Heart right ventricle (tissue), 16 donors: ENCODE data around the gene CRYBG1. TPM values are rescaled to one million over a fixed set of nuclear protein-coding genes. Genes with fewer than 3 reads are reported as not detected.

Source experiments
- ATAC-seq, 8 donors: fragments of 200-7000 bp; cut with Tn5 transposase; one replicate each; pipeline ENCODE4 v1.9.1; 2020; ENCODE audit warnings: mild to moderate bottlenecking in 8 of 8, moderate library complexity in 8 of 8, moderate number of reproducible peaks in 1 of 8
- DNase-seq, 2 donors: peaks; one replicate each; pipeline ENCODE4 v3.0.0-alpha.2; 2020
- H3K27ac ChIP-seq, 10 donors: fragments of 200-600 bp; sonication (generic) in 2 of 10; one replicate each; pipeline versions ENCODE4 v1.5.0 to v1.8.0; 2020 to 2022; ENCODE audit warnings: mild to moderate bottlenecking in 3 of 10
- H3K27me3 ChIP-seq, 7 donors: fragments of 200-600 bp; one replicate each; pipeline ENCODE4 v1.8.0; 2021 to 2022; ENCODE audit warnings: mild to moderate bottlenecking in 2 of 7
- H3K36me3 ChIP-seq, 9 donors: fragments of 200-600 bp; sonication (generic) in 1 of 9; one replicate each; pipeline versions ENCODE4 v1.5.0 to v1.8.0; 2020 to 2022; ENCODE audit warnings: mild to moderate bottlenecking in 2 of 9
- H3K4me1 ChIP-seq, 9 donors: fragments of 200-600 bp; sonication (generic) in 1 of 9; one replicate each; pipeline versions ENCODE4 v1.5.0 to v1.8.0; 2020 to 2022; ENCODE audit warnings: mild to moderate bottlenecking in 4 of 9
- H3K4me3 ChIP-seq, 10 donors: fragments of 200-600 bp; sonication (generic) in 2 of 10; one replicate each; pipeline versions ENCODE4 v1.5.0 to v1.8.0; 2020 to 2022; ENCODE audit warnings: mild to moderate bottlenecking in 7 of 10, moderate library complexity in 2 of 10
- H3K9me3 ChIP-seq, 11 donors: fragments of 200-600 bp in 10 of 11; sonication (generic) in 2 of 11; one replicate each; pipeline versions ENCODE4 v1.5.0 to v1.8.0; 2013 to 2022; ENCODE audit warnings: mild to moderate bottlenecking in 2 of 11, control low read depth in 1 of 11, moderate library complexity in 1 of 11
- CTCF ChIP-seq, 9 donors: fragments of 200-600 bp; sonication (generic) in 2 of 9; IDR thresholded peaks; one replicate each; pipeline versions ENCODE4 v1.5.0 to v1.8.0; 2021 to 2022; ENCODE audit warnings: antibody characterized with exemption in 9 of 9, mild to moderate bottlenecking in 5 of 9, moderate library complexity in 1 of 9
- WGBS, 2 donors: extraction: QIAGEN DNeasy Blood & Tissue Kit; methylation state at CpG; one replicate each; pipeline ENCODE4 v1.1.7; 2013; ENCODE audit warnings: inconsistent platforms in 1 of 2; 5-methylcytosine and 5-hydroxymethylcytosine counted together
- intact Hi-C, 10 donors: fragments of 100-400 bp; cut with DNase I; formaldehyde crosslinking; loops; one replicate each; pipeline versions ENCODE4 v1.11.1 to v1.14.2; 2022
- polyA plus RNA-seq, 2 donors: library from polyadenylated mRNA; stranded (reverse); fragments of 200-250 nt; gene quantifications; one replicate each; pipeline ENCODE4 v1.2.3, GENCODE V29; 2013
- total RNA-seq, 10 donors: library from RNA; stranded (reverse); fragmentation: NEBNext Ultra II Directional in 3 of 10; extraction: Animal tissue kit (Norgen Biotek cat#: 25700) in 3 of 10; gene quantifications; one replicate each; pipeline versions ENCODE4 v1.2.1 to v1.2.4, GENCODE V29; 2021 to 2023
- donor health status: Arrhythmogenic right ventricular cardiomyopathy.
- donor health status: ischemic (EF 13 %, LVEDD 7.1; RV severe dilation, severe dysfunction).
- donor health status: healthy with polysubstance abuse.
- donor health status: DM: no; HTN: yes; CAD: no.
- donor health status: DM: no; HTN: no; CAD: no.
- donor health status: ischemic (EF 25% LVEDD 6.9; RV normal size, moderate dysfunction).
- donor health status: ischemic (EF 25% LVEDD 5.7; RV mildly dilated, moderate dysfunction).
- donor health status: healthy.
- donor health status: DM: yes; HTN: yes; CAD: no.
- donor health status: Ischemic cardiomyopathy.
- donor health status: ischemic (EF 35%, LVEDD 5.7; RV mildly dilated, moderate dysfunction).
- donor health status: nonischemic (EF 11% LVEDD 7.7; RV severe dilation, severe dysfunction).
- donor health status: DM: yes; HTN: yes; CAD: no.
- donor health status: PGD.
- donor health status: ischemic (EF 29% LVEDD 5.4; RV normal size, mild dysfunction).
- donor health status: nonischemic (EF 23%, LVEDD 6.1; RV moderate dilation, normal function).

CRYBG1 gene
- total and polyA plus RNA-seq, 12 donors = 0.64 to 9.4 (median 1.5) TPM

DNA sequence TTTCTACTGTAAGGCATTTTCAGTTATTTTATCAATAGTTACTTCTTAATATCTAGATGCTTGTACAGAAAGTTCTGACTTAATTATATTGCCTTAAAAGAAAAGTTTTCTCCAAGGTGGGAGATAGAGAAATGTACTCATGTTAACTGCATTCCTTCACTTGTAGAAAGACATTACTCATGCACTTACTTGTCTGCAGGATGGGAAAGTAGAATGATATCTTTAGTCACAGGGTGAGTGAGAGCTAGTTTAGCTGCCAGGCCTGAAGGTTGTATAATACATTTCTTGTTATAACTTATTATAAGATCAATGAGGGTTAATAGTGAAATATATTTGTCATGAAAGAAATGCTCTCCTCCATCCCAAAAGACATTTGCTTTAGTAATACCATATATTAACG, 92.1 kb downstream of the CRYBG1 start:
- DNase-seq = no peak
- WGBS, 2 donors = 91 to 92% methylated on average over 1 of the region's 1 CpG
- ATAC-seq = no peak

DNA sequence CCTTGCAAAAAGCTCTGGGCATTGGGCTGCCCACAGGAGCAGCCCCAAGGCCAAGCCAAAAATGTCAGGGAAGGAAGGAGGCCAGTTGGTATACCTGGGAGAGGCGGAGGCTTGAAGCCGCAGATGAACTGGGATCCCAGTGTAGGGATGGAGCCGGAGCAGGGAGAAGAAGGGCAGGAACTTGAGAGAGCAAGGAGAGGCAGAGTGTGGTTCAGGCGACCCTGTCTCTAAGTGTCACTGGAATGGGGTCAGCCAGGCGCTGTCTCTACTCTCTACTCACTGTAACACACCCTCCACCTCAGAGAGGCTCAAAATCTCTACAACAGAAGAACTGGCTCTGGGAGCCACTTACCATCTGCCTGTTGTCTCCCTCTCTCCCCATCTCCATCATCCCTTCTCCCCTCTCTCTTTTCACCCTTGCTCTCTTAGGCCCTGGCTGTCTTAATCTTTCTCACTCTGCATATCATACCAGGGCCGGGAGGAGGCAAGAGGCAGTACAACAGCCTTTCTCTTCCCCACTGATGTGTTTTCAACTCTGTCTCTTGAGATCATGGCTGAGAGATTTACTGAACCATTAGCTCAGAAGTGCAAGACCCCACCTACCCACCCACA, 93.3 kb downstream of the CRYBG1 start:
- 79 to 80% methylated on average over 6 of the region's 6 CpGs for WGBS, 2 donors
- intact Hi-C loops = no loop called here
- no peaks in the 10 kb centered on the region for H3K9me3 ChIP-seq
- no peak for TF ChIP-seq CTCF (IDR thresholded peaks at IDR 0.05)
- ATAC-seq (no peak), DNase-seq (no peak)
- H3K36me3 ChIP-seq = no peaks in the 10 kb centered on the region
- H3K27ac ChIP-seq = no peak overlapping the region
- H3K4me1 ChIP-seq = peaks cover 0 to 29% (median 0%) of the 10 kb centered on the region in 9 donors
- H3K27me3 ChIP-seq = peaks cover 0 to 10% (median 0%) of the 10 kb centered on the region in 7 donors
- no peak overlapping the region for H3K4me3 ChIP-seq

More for the DNA sequence above, 92.1 kb downstream of the CRYBG1 start:
- peaks cover 0 to 42% (median 3%) of the 10 kb centered on the region in 9 donors for H3K4me1 ChIP-seq
- intact Hi-C loops = no loop called here
- no peaks in the 10 kb centered on the region for H3K9me3 ChIP-seq
- H3K27ac ChIP-seq = no peak overlapping the region
- no peak overlapping the region for H3K4me3 ChIP-seq
- H3K36me3 ChIP-seq = no peaks in the 10 kb centered on the region
- no peak for TF ChIP-seq CTCF (IDR thresholded peaks at IDR 0.05)
- peaks cover 0 to 9% (median 0%) of the 10 kb centered on the region in 7 donors for H3K27me3 ChIP-seq

DNA sequence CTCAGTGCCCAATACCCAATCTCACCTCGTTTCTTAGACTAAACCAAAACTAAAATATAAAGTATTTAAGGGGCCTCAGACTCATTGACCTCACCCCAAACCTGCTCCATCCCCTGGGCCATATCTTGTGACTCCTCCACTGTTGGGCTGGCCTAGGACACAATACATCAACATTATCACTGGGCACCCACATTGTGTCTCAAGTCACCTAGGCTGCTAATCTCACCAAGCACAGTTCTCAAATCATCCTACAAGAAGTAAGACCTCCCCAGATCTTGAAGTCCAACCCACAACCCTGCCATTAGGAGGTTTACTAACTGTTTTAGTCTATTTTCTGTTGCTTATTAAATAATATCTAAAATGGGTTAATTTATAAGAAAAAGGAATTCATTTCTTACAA, 96.2 kb downstream of the CRYBG1 start:
- H3K4me3 ChIP-seq = no peak overlapping the region
- DNase-seq (no peak), ATAC-seq (no peak)
- H3K9me3 ChIP-seq = no peaks in the 10 kb centered on the region
- H3K36me3 ChIP-seq = no peaks in the 10 kb centered on the region
- H3K4me1 ChIP-seq = peaks cover 0 to under 1% (median 0%) of the 10 kb centered on the region in 9 donors
- 63 to 78% methylated on average over 1 of the region's 1 CpG for WGBS, 2 donors
- no peak overlapping the region for H3K27ac ChIP-seq
- intact Hi-C loops = no loop called here
- TF ChIP-seq CTCF (IDR thresholded peaks at IDR 0.05) = no peak
- peaks cover 0 to 10% (median 0%) of the 10 kb centered on the region in 7 donors for H3K27me3 ChIP-seq

DNA sequence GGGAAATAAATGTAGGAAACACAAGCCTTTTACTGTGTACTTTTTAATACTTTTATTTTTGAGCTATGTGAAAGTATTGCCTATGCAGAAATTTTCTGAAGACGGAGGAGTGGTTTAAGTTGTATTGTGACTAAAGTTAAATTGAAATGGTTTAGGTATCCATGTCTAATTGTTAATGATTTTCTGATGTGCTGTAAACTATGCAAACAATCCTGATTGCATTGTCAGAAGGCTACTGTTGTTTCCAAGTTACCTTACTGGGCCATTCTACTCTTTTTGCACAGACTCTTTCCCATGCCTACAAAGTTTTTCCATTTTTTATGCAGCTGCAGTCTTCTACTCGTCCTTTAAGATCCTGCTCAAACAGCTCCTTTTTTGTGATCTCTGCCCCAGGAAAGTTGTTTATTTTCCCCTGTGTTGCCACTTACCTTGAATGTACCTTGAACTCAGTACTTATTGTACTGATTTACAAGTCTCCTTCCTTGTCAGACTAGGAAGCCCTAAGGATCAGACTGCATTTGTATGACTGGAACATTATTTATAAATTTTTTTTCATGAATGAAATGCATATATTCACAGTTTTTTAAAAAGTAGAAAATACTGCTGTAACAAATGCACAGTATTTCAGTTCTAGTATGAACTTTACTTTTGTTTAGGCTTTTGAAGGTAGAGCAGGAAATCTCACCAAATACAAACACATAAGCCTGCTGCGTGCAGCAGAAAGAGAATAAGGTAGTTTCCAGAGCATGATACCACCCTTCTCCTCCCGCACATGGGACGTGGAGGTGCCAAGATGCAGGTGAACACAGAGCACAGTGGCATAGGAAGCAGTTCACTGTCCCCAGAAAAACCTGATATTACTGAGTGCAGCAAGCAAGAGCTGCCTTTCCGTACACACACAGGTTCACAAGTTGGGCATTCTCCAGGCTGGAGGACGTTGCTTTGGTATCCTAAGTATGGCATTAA, 97.8 kb downstream of the CRYBG1 start:
- intact Hi-C loops = no loop called here
- TF ChIP-seq CTCF (IDR thresholded peaks at IDR 0.05) = no peak
- ATAC-seq (no peak), DNase-seq (no peak)
- no peak overlapping the region for H3K27ac ChIP-seq
- H3K4me3 ChIP-seq = no peak overlapping the region
- H3K36me3 ChIP-seq = no peaks in the 10 kb centered on the region
- peaks cover 0 to 10% (median 0%) of the 10 kb centered on the region in 7 donors for H3K27me3 ChIP-seq
- 80 to 82% methylated on average over 7 of the region's 7 CpGs for WGBS, 2 donors
- no peaks in the 10 kb centered on the region for H3K9me3 ChIP-seq
- no peaks in the 10 kb centered on the region for H3K4me1 ChIP-seq
